Occipital lobe (tissue), 2 donors: Measurements from ENCODE around the gene SMIM12. TPM values are rescaled to one million over a fixed set of nuclear protein-coding genes. Genes with fewer than 3 reads are reported as not detected.

Source experiments
- DNase-seq: peaks from one replicate; lab custom pipeline; 2025; lab: John Stamatoyannopoulos, UW
- total RNA-seq: library from RNA; depleted of rRNA; stranded (reverse); fragments of >200 nt; gene quantifications from one replicate; pipeline ENCODE4 v1.2.3, GENCODE V29; 2014

The SMIM12 gene
- total RNA-seq, 1 donor from 2014 or later: 8.6 TPM

DNA sequence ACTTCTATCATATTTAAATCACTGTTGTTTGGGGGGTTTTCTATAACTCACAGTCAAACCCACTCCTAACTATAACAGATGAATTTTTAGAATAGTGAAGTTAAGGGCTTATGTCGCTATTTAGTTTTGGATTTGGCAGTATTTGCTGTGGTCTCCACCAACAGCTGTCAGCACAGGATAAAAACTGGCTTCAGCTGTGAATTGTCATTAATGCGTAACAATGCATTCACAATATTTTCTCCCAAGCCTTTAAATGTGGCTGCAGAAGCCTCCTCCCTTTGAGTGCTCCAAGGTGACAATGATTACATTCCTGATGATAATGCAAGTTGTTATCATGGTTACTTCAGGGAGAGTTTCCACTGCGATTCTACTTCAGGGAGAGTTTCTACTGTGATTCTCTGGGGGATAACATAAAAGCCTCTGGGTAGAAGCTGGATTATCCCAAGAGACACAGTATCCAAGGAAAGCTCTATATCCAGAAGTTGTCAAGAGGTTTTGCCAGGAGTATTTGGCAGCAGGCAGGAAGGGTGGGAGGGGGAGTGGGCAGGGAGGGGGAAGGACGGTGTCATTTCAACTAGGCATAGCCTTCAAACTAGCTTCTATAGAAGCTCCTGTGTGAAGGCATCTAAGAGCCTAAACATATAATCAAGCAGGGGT lies 14.9 kb upstream of the SMIM12 start:
- no peak for DNase-seq

DNA sequence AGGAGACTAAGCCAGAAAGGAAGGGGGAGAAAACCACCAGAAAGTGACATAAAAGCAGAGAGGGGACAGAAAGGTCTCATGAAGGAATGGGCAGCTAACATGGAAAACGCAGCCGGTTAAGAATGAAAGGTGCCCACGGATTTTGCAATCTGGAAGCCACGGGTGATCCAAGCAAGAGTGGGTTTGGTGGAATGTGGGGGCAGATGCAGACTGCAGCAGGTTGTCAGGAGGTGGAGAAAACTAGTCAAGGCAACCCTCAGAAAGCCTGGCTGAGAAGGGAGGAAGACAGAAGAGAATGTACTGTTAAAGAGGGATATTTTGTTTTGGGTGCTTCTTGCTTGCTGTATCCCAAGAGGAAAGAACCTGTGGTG lies 12.6 kb upstream of the SMIM12 start:
- DNase-seq: no peak

DNA sequence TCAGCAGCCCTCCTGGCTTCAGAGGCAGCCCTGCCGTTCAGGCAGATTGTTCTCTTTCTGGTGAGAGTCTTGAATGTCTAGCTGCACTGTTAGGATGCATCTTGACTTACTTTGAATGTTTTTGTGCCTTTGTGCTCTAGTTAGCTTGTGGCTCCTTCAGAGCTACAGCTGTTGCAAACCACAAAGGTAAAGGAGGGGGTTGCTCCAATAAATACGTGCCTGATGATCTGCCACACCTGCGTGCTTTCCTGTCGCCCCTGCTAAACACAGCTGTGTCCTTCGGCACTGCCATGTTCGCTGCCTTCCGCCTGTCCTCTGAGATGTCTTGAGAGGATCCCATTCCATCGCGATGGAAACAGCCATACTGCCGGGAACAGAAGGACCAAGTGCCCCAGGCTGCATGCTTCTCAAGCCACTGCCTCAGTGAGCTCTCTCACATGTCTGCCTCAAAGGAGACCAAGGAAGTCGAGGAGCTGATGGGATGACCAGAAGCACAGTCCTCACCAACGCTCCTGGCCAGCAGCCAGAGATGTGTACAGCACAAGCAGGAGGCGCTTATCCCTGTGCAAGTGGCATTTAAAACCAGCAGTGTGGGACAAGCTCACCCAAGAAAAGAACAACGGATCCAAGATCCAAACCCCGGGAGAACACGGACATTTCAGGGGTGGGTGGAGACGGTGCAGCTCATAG lies 12.0 kb upstream of the SMIM12 start:
- peak; percentile 66 for DNase-seq

DNA sequence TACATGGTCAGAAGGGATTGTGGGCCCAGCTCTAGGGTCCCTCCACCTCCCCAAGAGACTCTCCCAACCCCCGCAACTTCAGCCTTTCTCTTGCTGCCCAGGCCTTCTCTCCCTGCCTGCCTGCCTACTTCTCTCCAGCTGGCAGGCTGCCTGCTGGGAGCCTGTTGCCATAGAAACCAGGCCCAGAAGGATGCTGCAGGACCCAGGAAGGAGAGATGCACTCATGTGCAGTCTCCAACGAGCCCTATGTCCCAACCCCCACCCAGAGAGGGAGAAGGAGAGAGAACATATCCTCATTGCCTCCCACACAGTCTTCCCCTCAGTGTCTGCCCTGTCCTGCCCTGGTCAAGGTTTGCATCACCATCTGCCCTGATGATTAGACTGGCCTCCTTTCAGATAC lies 10.8 kb upstream of the SMIM12 start:
- peak; percentile 81 for DNase-seq

DNA sequence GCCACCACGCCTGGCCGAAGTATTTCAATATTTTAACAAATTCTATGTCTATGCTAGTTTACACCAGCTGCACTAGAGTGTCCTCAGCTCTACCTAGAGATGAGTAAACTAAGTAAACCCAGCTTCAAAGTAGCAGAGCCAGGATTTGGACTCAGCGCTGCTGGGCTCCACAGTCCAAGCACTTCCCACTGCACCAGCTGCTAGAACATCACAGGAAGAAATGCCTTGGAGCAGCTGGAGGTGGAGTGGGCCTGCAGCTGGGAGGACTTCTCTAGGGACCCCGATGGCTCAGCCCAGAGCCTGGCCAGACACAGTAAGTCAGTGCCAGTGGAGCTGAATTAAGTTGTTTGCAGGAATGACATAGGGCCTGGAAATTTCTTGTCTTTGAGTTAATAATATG lies 10.2 kb upstream of the SMIM12 start:
- DNase-seq: no peak

DNA sequence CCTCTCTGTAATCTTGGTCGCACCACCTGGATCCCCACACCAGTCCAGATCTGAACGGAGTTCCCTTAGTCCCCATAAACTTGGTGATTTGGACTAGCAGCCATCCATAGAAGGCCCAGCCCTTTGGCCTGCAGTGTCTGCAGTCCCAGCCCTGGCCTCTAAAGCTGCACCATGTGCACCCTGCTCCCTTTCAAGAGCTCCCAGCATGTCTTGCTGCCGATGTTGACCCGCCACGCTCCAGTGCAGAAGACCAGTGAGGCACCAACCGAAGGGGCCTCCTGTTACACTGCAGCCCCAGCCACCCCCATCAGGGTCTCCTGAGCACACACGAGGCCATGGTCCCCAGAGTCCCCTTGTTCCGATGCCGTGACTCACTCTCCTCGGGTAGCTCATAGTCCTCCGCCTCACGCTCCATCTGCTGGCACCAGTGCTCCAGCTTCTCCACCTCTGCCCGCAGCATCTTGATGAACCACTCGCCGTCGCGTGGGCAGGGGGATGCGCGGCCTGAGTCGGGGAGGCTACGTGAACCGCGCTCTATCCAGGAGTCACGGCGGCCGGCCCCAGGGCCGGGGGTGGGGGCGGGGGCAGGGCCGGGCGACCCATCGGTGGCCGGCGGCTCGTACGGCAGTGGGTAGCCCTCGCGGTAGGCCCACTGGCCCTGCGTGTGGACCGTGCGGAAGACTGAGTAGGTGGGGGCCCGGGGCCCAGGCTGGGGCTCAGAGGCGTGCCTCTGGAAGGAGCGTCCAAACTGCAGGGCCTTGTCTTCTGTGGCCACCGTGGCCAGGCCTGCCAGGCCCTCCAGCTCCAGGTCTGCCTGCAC lies 8.9 kb upstream of the SMIM12 start:
- DNase-seq: no peak

DNA sequence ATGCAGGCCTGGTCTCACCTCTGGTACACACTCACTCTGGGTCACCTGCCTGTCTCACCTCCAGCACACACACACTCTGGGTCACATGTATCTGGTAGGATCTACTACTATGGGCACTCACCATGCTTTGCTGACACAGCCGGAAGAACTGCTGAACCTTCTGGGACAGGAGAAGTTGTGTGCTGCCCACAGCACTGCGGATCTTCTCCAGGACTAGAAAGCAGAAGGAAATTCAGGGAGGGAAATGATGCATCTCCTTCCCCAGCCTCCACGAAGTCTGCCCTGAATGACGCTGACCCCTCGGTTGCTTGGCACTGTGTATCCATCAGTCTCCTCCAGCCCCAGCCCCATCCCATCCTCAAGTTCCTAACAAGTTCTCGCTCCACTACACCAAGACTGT lies 7.9 kb upstream of the SMIM12 start:
- DNase-seq: no peak

DNA sequence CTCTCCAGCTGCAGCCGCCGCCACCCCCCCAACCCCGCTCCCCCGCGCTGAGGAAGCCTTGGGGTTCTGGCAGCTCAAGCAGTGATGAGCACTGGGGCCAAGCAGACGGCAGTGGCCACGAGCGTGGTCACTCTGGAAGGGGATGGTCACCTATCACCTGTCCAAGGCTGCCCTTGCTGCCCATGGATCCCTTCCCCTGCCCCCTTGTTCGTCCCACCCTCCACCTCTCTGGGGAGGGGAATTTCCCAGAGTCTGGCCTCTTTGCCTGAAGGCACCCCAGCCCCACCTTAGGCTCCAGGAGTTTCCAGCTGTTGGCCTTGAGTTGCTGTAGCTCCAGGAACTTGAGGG lies 7.2 kb upstream of the SMIM12 start:
- no peak for DNase-seq

DNA sequence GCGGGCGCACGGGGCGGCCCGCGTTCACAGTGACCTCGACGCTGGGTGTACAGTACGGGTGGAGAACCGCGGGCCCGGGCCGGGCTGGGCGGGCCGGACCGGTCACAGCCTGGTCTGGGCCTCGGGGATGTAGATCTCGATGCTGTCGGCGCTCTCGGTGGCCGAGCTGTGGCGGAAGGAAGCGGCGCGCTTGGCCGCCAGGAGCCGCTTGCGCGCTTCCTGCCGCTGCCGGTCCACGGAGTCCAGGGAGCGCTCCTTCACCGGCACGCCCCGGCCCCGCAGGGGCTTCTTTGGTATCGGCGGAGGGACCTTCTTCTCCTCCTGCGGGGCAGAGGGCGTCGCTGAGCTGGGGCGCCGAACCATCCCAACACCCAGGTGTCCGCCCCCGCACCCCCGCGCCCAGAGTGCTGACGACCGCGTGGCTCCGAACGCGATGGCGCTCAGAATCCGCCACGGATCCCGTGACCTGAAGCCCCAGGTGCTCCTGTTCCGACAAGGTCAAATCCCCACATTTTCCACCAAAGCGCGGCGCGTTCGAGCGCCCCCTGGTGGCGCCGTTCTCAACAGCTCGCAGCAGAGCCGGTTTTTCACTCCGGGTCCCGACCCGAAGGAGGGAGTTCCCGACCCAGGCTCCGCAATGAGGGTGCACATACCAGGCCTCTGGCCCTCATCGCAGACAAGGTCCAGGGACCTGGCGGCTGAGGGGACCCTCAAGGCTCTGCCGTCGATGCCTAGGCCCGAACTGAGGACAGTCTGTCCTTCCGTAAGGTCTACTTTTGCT lies 6.6 kb upstream of the SMIM12 start:
- DNase-seq: peak; percentile 44

DNA sequence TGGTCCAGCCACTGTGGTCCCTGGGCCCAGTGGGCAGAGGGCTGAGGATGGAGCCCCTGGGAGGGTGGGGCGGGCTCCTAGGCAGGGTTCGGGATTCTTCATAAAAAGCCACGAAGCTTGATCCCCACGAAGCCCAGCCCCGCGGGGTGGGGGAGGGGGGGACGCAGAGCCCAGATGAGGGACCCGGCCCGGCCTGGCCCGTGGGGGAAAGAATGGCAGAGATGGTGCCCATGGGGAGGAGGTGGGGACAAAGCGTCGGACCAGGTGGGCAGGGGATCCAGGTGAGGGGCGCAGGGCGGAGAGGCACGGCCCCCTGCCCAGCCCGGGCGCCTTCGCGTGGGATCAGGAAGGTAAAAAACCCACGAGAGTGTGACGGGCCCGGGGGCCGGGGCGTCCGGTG lies 6.0 kb upstream of the SMIM12 start:
- DNase-seq: no peak

DNA sequence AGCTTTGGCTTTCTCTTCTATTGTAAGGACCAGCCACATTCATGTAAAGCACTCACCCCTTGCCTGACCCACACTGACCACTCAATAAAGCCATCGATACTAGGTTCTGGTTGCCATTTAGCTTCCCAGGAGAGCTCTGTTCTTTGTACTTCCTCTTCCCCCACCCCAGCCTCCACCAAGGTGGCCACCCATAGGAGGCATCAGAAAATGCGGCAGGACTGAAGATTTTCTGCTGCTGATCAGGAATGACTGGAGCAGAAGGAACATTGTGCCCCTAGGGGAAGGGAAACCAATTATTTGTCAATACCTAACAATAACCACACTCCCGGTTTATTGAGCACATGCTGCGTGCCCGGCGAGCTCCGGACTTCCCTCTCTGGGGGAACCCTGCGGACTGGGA lies 5.2 kb upstream of the SMIM12 start:
- no peak for DNase-seq

DNA sequence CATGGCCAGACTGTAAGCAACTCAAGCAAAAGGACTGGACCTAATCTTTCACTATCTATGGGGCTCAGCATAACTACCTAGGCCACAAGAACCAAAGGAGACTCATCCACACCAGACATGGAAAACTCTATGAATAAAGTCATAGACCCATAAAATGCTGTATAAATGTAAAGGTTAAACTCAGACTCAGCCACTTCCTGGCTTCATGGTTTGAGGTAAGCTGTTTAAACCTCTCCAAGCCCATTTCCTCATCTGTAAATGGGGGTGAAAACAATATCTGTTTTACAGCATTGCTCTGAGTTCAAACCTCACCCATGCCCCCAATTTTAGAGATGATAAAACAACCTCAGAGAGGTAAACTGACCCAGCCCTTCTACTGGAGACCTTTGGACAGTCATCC lies 4.0 kb upstream of the SMIM12 start:
- no peak for DNase-seq

DNA sequence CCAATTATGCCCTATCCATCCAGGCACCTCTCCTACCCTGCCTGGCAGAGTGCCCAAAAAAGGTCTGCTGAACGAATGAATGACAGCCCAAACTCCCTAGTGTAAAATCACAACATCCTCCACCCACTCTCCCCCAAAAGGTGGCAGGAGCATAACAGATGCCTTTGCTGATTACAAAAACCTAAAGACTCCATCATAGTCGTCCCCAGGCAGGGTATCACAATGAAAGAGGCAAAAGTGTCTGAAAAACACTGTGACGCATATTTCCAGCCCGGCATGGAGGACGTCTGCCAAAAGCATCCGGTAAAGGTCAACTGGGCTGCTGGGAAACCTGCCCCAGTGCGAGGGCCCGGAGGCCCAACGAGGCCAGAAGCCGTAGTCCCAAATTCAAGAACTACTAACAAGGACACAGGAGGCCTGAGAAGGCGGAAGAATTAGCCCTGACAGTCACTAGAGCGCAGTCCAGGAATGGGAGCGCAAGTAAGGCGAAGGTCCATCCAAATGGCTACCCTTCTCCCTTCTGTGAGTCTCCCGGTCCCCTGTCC lies 576 bp downstream of the SMIM12 start:
- DNase-seq: no peak

DNA sequence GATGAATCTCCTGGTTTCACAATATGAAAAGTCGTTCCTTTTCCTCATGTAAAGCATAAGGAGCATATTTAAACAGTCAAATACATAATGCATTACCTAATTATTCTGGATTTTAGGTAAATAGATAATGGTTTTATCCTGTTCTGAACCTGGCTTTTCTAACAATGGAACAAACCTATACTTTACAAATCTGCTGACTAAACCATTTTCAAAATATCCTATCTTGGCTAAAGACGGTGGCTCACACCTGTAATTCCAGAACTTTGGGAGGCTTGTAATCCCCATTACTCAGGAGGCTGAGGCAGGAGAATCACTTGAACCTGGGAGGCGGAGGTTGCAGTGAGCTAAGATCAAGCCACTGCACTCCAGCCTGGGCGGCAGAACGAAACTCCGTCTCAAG lies 2.9 kb downstream of the SMIM12 start:
- DNase-seq: no peak

DNA sequence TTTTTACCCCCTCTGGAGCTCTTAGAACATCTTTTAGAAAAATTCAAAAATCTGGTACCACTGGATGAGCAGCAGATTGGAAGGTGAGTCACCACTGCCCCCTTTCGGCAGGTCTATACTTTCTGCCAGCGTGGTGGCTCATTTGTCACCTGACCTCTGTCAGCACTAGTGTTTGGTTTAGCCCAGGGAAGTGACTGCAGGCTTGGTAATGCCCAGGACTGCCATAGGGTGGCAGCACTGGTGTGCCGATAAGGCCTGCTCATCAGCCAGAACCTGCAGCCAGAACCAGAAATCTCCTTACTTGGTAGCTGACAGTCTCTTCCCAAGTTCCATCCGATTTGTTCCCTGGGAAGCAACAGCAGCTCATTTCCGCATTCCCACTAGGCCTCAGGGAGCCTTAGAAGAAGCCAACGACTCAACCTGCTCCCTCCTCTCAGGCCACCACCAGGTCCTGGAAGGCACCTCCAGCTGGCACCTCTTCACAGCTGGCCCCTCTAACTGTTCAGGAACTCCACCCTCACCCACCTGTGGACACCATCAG lies 6.8 kb downstream of the SMIM12 start:
- peak; percentile 84 for DNase-seq

DNA sequence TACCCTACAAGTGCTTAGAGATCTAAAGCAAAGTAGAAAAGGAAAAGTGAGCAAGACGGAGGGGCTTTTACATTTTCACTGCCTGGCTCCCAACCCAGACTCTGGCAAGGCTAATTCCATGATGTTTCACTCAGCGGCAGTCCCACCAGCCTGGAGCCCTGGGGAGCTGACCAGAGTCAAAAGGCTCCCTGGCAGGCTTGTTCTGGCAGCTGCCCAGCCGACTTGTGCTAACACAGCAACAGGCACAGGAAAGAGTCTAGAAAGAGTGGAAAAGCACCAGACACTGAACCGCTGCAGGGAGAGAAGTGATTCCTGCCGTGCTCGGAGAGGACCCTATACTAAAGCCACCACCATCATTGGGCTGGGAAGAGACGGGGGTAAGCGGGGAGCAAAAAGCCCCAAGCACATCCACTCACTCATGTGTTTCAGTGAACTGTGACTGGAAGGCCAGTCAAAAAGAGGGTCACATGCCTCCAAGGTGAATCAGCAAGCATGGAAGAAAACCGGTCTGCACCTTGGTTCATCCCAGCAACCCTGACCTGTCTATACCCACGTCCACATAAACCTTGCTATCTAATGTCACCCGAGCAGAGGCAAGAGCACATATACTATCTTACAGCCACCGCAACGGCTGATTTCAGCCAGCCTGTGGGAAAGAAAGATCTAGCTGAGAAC lies 8.0 kb downstream of the SMIM12 start:
- DNase-seq: no peak

DNA sequence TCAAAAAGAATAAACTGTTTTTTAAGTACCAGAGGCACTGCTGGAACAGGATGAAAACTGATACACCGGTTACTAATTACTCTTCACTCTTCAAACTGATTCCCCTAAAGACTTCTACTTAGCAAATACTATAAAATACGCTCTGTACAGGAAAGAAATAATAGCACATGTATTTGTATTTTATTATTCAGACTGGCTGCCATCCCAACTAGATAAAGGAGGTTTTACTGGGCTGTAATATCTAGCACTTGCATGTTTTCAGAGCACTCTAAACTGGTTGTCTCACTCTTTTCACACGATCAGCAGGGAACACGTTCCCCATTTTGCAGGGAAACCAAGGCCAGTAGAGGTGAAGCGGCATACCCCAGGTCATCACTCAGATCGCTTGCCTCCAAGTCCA lies 9.2 kb downstream of the SMIM12 start:
- DNase-seq: no peak

DNA sequence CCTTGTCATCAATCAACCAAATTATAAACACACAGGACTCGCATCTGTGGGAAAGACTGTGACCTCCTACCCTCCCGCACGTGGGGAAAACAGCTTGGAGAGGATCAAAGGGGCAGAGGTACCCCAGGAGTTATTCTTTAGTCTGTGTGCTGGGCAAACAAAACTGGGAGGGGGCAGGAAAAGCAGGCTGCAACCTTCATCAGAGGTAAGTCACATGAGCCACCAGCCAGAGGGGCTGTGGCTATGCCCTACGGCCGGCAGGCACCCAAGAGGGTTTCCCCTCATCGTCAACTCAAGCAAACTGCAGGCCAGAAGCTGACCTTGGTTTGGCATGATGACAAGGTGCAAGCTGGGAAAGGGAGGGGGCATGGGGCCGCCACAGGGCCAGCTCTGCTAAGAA lies 12.5 kb downstream of the SMIM12 start:
- DNase-seq: no peak

DNA sequence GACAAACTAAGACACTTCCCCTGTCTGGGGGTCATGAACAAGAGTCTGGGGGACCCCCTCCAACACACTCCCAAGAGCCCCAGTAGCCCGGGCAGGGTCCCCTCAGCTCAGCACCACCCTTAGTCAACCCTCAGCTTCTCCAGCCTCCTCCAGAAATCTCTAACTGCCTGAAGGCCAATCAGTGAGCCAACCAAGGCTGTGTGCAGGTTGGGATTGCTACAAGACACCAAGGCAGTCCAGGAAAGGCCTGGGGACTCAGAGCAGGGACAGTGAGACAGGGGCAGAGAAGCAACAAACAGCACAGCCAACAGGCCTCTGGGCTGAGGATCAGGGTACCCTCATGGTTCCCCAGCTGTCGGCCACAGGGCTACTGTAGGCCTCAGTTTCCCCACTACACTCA lies 13.3 kb downstream of the SMIM12 start:
- no peak for DNase-seq

DNA sequence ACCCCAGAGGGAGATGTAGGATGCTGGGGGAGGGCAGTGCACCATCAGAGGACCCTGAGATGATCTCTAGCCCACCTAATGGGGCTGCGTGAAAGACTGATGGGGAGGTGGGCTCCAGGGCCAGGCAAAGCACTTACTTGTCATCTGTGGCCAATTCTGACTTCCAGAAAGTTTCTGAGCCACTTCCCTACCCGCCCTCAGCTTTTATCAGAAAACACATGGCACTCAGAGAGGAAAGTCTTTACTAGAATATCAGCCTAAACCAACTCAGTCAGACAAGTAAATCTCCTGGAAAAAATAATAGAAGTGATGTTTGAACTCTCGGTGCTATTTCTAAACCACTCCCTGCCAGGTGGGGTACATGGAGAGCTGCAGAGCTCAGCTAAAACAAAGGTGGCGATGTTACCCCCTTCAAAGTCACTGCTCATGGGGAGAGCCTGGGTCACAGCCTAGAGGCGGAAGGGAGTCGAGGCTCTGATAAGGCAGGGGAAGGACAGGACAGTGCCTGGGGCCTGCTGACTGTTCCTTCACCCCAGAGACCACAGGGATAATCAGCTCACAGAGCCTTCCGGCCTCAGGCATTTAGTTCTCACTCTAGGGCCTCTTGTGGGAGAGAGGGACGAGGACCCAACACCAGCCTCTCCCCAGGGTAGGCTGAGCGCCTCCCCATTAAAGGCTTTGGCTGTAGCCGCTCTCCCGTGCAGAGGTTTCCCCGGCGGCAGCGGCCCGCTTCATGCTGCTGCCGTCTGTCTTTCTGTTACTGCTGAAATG lies 14.2 kb downstream of the SMIM12 start:
- no peak for DNase-seq
